Sigmoid colon (tissue), 4 donors: ENCODE data around the gene P3H2.

Source experiments
- CTCF ChIP-seq, 4 experiments: fragments of 450-650 bp in 3 of 4; fragments of 200-600 bp in 1 of 4; IDR thresholded peaks; one replicate each; pipeline ENCODE4 v1.5.1; 2016 to 2019; ENCODE audit warnings: antibody characterized with exemption in 4 of 4, mild to moderate bottlenecking in 3 of 4, moderate library complexity in 2 of 4
- EP300 ChIP-seq, 4 donors: sonication (generic); formaldehyde crosslinking; IDR thresholded peaks; one replicate each; pipeline ENCODE4 v1.6.1; 2017; ENCODE audit warnings: antibody characterized with exemption in 4 of 4

- no peak for TF ChIP-seq EP300 (IDR thresholded peaks at IDR 0.05)
- no peak for TF ChIP-seq CTCF (IDR thresholded peaks at IDR 0.05)
Measured at GRCh38 chr3:190084983-190085382, 35.7 kb downstream of the P3H2 start.
